Smooth muscle cell (in vitro differentiated cells): ENCODE results near the gene RCAN2. TPM values are rescaled to one million over a fixed set of nuclear protein-coding genes. Genes with fewer than 3 reads are reported as not detected.

Experiments used
- DNase-seq: peaks from one replicate; lab custom pipeline; 2025; ENCODE audit not compliant: unreplicated experiment; lab: John Stamatoyannopoulos, UW
- H2AFZ ChIP-seq: fragments of 200-600 bp; sonication (generic); 2 replicates; pipeline ENCODE4 v1.6.0; 2016; ENCODE audit warnings: antibody characterized with exemption, low read depth, mild to moderate bottlenecking
- H3F3A ChIP-seq: fragments of 200-600 bp; sonication (generic); 2 replicates; pipeline ENCODE4 v1.6.0; 2017; ENCODE audit warnings: antibody characterized with exemption, low read depth
- H3K27ac ChIP-seq: fragments of 200-600 bp; sonication (generic); 2 replicates; pipeline ENCODE4 v1.5.1; 2016; ENCODE audit warnings: low read depth, mild to moderate bottlenecking
- H3K27me3 ChIP-seq: fragments of 200-600 bp; sonication (generic); 2 replicates; pipeline ENCODE4 v1.6.1; 2016; ENCODE audit warnings: low read depth, mild to moderate bottlenecking
- H3K36me3 ChIP-seq: fragments of 200-600 bp; sonication (generic); 2 replicates; pipeline ENCODE4 v1.5.1; 2016; ENCODE audit warnings: low read depth
- H3K4me1 ChIP-seq: fragments of 200-600 bp; sonication (generic); 2 replicates; pipeline ENCODE4 v1.5.1; 2016; ENCODE audit warnings: low read depth
- H3K4me2 ChIP-seq: fragments of 200-600 bp; sonication (generic); 2 replicates; pipeline ENCODE4 v1.6.0; 2016; ENCODE audit warnings: mild to moderate bottlenecking
- H3K4me3 ChIP-seq: fragments of 200-600 bp; sonication (generic); 2 replicates; pipeline ENCODE4 v1.5.1; 2016; ENCODE audit warnings: mild to moderate bottlenecking
- H3K79me2 ChIP-seq: fragments of 200-600 bp; sonication (generic); 2 replicates; pipeline ENCODE4 v1.6.0; 2016; ENCODE audit warnings: low read depth, mild to moderate bottlenecking
- H3K9ac ChIP-seq: fragments of 200-600 bp; sonication (generic); 2 replicates; pipeline ENCODE4 v1.6.0; 2016; ENCODE audit warnings: low read depth
- H3K9me3 ChIP-seq: fragments of 200-600 bp; sonication (generic); replicated peaks from 2 replicates; pipeline ENCODE4 v1.5.1; 2016; ENCODE audit warnings: low read depth
- H4K20me1 ChIP-seq: fragments of 200-600 bp; sonication (generic); 2 replicates; pipeline ENCODE4 v1.6.0; 2016; ENCODE audit warnings: low read depth
- WGBS: methylation state at CpG from one replicate; pipeline ENCODE4 v1.1.7; 2016; ENCODE audit warnings: low lambda C conversion rate; 5-methylcytosine and 5-hydroxymethylcytosine counted together
- polyA plus RNA-seq: library from polyadenylated mRNA; unstranded; fragments of >200 nt; fragmentation: Nextera tagmentation; extraction: Ambion mirVana; gene quantifications from 2 replicates; pipeline ENCODE4 v1.2.1, GENCODE V29; 2016
- total RNA-seq: library from RNA; depleted of rRNA; stranded (reverse); fragments of >200 nt; gene quantifications from 2 replicates; pipeline ENCODE4 v1.2.3, GENCODE V29; 2014
- TF ChIP-seq, protein P1 (sequence below): fragments of 200-600 bp; sonication (generic); IDR thresholded peaks from 2 replicates; pipeline ENCODE4 v1.5.1; 2017; ENCODE audit warnings: borderline replicate concordance, mild to moderate bottlenecking, antibody characterized with exemption; ENCODE audit not compliant: insufficient read depth, poor library complexity, severe bottlenecking

Gene RCAN2
- total and polyA plus RNA-seq, 2 experiments from 2014 or later = 2.5 to 2.7 TPM

DNA sequence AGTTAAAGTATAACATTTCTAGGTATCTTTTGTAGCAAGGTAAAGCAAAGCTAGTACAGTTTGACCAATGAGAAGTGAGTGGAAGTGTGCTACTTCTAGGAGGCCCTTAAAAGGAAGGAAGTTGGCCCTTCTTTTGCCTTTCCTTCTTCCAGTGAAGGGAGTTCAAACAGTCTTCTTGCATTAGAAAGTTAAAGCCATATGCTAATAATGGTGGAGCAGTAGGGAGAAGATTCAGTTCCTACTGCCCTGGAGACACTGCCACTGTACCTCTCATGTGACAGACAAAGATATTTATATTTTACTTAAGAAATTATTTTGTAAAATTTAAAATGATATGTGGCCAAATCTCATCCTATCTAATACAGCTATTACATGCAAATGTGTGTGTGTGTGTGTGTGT, 26.0 kb upstream of the RCAN2 start:
- TF ChIP-seq, protein P1, sequence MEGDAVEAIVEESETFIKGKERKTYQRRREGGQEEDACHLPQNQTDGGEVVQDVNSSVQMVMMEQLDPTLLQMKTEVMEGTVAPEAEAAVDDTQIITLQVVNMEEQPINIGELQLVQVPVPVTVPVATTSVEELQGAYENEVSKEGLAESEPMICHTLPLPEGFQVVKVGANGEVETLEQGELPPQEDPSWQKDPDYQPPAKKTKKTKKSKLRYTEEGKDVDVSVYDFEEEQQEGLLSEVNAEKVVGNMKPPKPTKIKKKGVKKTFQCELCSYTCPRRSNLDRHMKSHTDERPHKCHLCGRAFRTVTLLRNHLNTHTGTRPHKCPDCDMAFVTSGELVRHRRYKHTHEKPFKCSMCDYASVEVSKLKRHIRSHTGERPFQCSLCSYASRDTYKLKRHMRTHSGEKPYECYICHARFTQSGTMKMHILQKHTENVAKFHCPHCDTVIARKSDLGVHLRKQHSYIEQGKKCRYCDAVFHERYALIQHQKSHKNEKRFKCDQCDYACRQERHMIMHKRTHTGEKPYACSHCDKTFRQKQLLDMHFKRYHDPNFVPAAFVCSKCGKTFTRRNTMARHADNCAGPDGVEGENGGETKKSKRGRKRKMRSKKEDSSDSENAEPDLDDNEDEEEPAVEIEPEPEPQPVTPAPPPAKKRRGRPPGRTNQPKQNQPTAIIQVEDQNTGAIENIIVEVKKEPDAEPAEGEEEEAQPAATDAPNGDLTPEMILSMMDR = no peak
- no peak for DNase-seq

DNA sequence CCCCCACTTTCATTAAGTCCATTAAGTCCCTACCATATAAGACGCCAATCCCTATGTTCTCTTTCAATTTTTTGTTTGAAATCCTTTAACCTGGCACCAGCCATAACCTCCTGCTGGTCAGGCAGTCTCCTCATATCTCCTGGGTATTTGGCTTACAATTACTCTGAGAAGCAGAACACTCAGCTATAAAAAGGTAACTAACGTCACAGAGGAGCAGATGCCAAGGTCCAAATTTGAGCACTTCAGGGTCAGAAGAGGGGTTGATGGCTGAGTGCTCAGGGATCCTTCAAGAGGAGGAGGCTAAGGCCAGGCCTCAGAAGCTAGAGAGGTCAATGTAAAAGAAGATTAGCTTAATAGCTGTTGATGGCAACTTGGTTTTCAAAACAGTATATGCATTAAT, 22.3 kb upstream of the RCAN2 start:
- no peak overlapping the region for H3K27ac ChIP-seq
- no peak for DNase-seq
- no peaks in the 10 kb centered on the region for H3K79me2 ChIP-seq
- no peaks in the 10 kb centered on the region for H4K20me1 ChIP-seq
- no peaks in the 10 kb centered on the region for H3K9me3 ChIP-seq
- H3F3A ChIP-seq = no peaks in the 10 kb centered on the region
- H3K27me3 ChIP-seq = no peaks in the 10 kb centered on the region
- H3K4me3 ChIP-seq = no peak overlapping the region
- H2AFZ ChIP-seq = no peak overlapping the region
- H3K4me2 ChIP-seq = no peak overlapping the region
- no peaks in the 10 kb centered on the region for H3K36me3 ChIP-seq
- no peaks in the 10 kb centered on the region for H3K4me1 ChIP-seq
- no peak overlapping the region for H3K9ac ChIP-seq
- TF ChIP-seq, protein P1 = no peak
- 91% methylated on average over 2 of the region's 2 CpGs for WGBS

More for the DNA sequence above, 26.0 kb upstream of the RCAN2 start:
- H3K79me2 ChIP-seq = no peaks in the 10 kb centered on the region
- H3K27me3 ChIP-seq = no peaks in the 10 kb centered on the region
- H3K4me2 ChIP-seq = no peak overlapping the region
- no peak overlapping the region for H3K9ac ChIP-seq
- H3K9me3 ChIP-seq = no peaks in the 10 kb centered on the region
- H3K4me1 ChIP-seq = no peaks in the 10 kb centered on the region
- no peaks in the 10 kb centered on the region for H3F3A ChIP-seq
- no peaks in the 10 kb centered on the region for H4K20me1 ChIP-seq
- no peak overlapping the region for H2AFZ ChIP-seq
- no peaks in the 10 kb centered on the region for H3K36me3 ChIP-seq
- no peak overlapping the region for H3K27ac ChIP-seq
- no peak overlapping the region for H3K4me3 ChIP-seq

DNA sequence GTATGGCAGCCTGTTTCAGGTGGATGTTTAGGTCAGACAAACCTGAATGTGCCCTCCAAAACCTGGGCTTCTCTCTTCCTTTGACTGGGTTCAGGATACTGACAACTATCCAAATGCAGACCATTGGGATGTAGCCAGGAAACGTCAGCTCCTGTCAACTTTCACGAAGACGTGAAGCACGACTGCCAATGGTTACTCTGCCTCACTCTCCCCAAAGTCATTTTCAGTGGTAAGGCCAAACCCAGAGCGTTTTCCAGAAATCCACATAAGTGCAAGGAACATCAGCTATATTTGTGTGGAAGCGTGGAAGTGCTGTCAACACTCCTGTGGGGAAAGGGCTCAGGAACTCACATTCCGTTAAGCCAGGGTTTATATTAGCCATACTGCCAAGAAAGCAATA, 20.1 kb upstream of the RCAN2 start:
- Histone ChIP-seq H3K4me2 (no peak overlapping the region), H3K4me1 (no peaks in the 10 kb centered on the region), H3K9me3 (no peaks in the 10 kb centered on the region), H4K20me1 (no peaks in the 10 kb centered on the region), H3K36me3 (no peaks in the 10 kb centered on the region), H3K27me3 (no peaks in the 10 kb centered on the region), H3K79me2 (no peaks in the 10 kb centered on the region), H3K4me3 (no peak overlapping the region), H2AFZ (no peak overlapping the region), H3K27ac (no peak overlapping the region), H3F3A (no peaks in the 10 kb centered on the region), H3K9ac (no peak overlapping the region)
- 96% methylated on average over 7 of the region's 7 CpGs for WGBS
- TF ChIP-seq, protein P1 = no peak
- no peak for DNase-seq

DNA sequence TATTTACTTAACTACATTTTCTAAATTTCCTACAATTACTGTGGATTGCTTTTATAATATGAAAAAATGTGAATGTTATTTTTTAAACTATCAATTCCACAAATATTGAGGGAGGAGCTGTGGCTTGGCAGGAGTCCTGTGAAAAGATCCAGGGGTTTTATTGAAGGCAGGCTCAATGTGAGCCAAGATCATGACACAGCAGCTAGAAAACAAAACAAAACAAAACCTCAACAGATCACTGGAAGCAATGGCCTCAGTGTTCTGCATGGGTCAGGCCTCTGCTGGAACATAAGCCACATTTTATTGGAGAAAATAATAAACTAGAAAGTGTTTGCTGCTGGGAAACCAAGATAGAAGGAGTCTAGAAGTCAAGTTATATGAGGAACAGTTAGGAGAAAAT, 19.4 kb upstream of the RCAN2 start:
- DNase-seq = no peak
- no peaks in the 10 kb centered on the region for H3F3A ChIP-seq

More for the DNA sequence above, 19.4 kb upstream of the RCAN2 start:
- H3K27me3 ChIP-seq = no peaks in the 10 kb centered on the region
- TF ChIP-seq, protein P1 = no peak
- H2AFZ ChIP-seq = no peak overlapping the region
- no peak overlapping the region for H3K4me2 ChIP-seq
- no peaks in the 10 kb centered on the region for H3K36me3 ChIP-seq
- H3K79me2 ChIP-seq = no peaks in the 10 kb centered on the region
- H3K4me1 ChIP-seq = no peaks in the 10 kb centered on the region
- H3K9me3 ChIP-seq = no peaks in the 10 kb centered on the region
- no peak overlapping the region for H3K9ac ChIP-seq
- H3K4me3 ChIP-seq = no peak overlapping the region
- no peak overlapping the region for H3K27ac ChIP-seq
- H4K20me1 ChIP-seq = no peaks in the 10 kb centered on the region
